IMR-90 (cell line): ENCODE data around the gene OR4N5.

Source experiments
- CTCF ChIP-seq: conservative IDR thresholded peaks from 2 replicates; pipeline ENCODE4 v1.5.1; 2012; ENCODE audit warnings: mild to moderate bottlenecking, low read depth, low read length, improper control_type of control experiment
- POLR2A ChIP-seq: IDR thresholded peaks from 2 replicates; pipeline ENCODE4 v1.6.1; 2012; ENCODE audit warnings: mild to moderate bottlenecking, low read depth, low read length
- RCOR1 ChIP-seq: IDR thresholded peaks from 2 replicates; pipeline ENCODE4 v1.6.1; 2012; ENCODE audit warnings: mild to moderate bottlenecking, low read length, improper control_type of control experiment; ENCODE audit not compliant: insufficient replicate concordance

- TF ChIP-seq POLR2A (no peak), CTCF (no peak), RCOR1 (no peak)
These were observed 45.2 kb upstream of the OR4N5 start for GRCh38 chr14:20093442-20093841.
